ENCODE measurements around the gene SALL3. TPM values are rescaled to one million over a fixed set of nuclear protein-coding genes. Genes with fewer than 3 reads are reported as not detected.

Gene SALL3
- total RNA-seq, 5 donors from 2014 or later (not counting 1 experiment from before 2014, with no cell fraction given), result 0.03 to 0.09 (median 0.07) TPM; not detected in 2

DNA sequence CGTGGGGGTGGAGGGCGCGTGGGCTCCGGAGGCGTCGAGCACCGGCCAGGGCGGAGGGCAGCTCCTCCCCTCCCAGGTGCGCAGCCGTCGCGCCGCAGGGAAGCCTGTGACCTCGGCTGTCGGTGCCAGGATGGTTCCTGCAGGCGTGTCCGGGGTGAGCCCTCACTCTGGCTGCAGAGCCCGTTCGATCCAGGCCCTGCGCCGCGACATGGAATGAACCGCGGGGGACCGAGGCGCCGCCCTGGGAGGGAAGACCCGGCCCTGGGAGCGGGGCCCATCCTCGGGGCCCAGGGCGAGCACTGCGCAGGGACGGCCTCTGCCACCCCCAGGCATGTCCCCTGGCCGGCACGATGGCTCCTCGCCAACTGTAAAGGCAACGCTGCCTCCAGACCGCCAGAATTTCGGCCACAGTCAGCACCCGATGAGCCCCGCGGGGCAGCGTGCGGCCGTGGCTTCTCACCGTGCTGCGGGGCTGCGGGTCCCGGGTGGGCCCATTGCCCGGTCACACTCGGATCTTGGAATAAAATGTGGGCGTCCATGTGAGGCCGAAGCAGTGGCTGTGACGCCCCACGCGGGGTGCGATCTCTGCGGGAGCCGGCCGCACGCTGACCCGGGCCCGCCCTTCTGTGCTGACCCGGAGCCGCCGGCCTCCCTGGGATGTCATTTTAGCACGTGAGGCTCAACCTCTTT lies 26.6 kb downstream of the SALL3 start:
- Mint-ChIP-seq H3K4me3 (no peak overlapping the region), H3K4me1 (no peaks in the 10 kb centered on the region), H3K36me3 (no peaks in the 10 kb centered on the region), H3K9me3 (no peaks in the 10 kb centered on the region), H3K27ac (no peak overlapping the region), H3K27me3 (peaks cover 6 to 20% of the 10 kb centered on the region in 2 donors)
- no peak overlapping the region for H3K4me3 ChIP-seq (ENCODE audit: control insufficient read depth in 1 of 2, extremely low read depth in 1 of 2, low read length in 1 of 2)
- ATAC-seq (replicated peaks in 1 of 4), result no peak
- no peaks in the 10 kb centered on the region for H3K9me3 ChIP-seq
- WGBS (ENCODE audit: insufficient coverage), result 81% methylated on average over 66 of the region's 67 CpGs
- ChIA-PET CTCF (no interaction called here), POLR2A (no interaction called here)
- H3K27me3 ChIP-seq (replicated peaks in 1 of 2; ENCODE audit: control insufficient read depth in 2 of 2, extremely low read depth in 1 of 2, insufficient read depth in 2 of 2, low read length in 1 of 2), result peaks cover 0 to 32% of the 10 kb centered on the region in 2 experiments
- H3K36me3 ChIP-seq (ENCODE audit: control insufficient read depth in 2 of 2, extremely low read depth in 1 of 2, insufficient read depth in 1 of 2, low read length in 1 of 2), result no peaks in the 10 kb centered on the region
- H3K4me1 ChIP-seq (ENCODE audit: control insufficient read depth in 1 of 2, extremely low read depth in 1 of 2, insufficient read depth in 2 of 2, low read length in 2 of 2), result no peaks in the 10 kb centered on the region
- DNase-seq, result no peak
- no peak overlapping the region for H3K27ac ChIP-seq (ENCODE audit: low read length)

DNA sequence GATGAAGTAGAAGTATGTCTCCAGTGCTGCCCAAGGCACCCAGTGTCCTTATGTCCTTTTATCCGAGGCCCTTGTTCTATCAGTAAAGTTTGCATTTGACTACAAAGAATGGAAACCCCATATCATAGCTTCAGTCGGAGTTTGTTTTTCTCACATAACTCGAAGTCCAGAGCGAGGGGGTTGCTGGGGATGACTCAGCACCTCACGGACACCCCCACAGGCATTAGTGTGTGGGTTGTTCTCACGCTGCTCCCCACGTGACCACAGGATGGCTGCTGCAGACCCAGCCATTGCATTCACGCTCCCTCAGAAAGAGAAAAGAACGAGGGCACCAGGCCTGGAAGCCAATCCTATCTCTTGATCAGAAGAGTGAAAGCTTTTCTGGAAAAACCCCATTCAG lies 27.8 kb downstream of the SALL3 start:
- Mint-ChIP-seq H3K9me3 (no peaks in the 10 kb centered on the region), H3K27ac (no peak overlapping the region), H3K27me3 (peaks cover 10 to 20% of the 10 kb centered on the region in 2 donors), H3K4me3 (no peak overlapping the region), H3K4me1 (no peaks in the 10 kb centered on the region), H3K36me3 (no peaks in the 10 kb centered on the region)
- CTCF ChIA-PET, result no interaction called here
- Histone ChIP-seq H3K4me3 (ENCODE audit: control insufficient read depth in 1 of 2, extremely low read depth in 1 of 2, low read length in 1 of 2) (no peak overlapping the region), H3K9me3 (no peaks in the 10 kb centered on the region), H3K27me3 (replicated peaks in 1 of 2; ENCODE audit: control insufficient read depth in 2 of 2, extremely low read depth in 1 of 2, insufficient read depth in 2 of 2, low read length in 1 of 2) (peaks cover 0 to 33% of the 10 kb centered on the region in 2 experiments), H3K36me3 (ENCODE audit: control insufficient read depth in 2 of 2, extremely low read depth in 1 of 2, insufficient read depth in 1 of 2, low read length in 1 of 2) (no peaks in the 10 kb centered on the region), H3K27ac (ENCODE audit: low read length) (no peak overlapping the region), H3K4me1 (ENCODE audit: control insufficient read depth in 1 of 2, extremely low read depth in 1 of 2, insufficient read depth in 2 of 2, low read length in 2 of 2) (no peaks in the 10 kb centered on the region)
- POLR2A ChIA-PET, result no interaction called here
- 53% methylated on average over 4 of the region's 9 CpGs for WGBS (ENCODE audit: insufficient coverage)
- no peak for DNase-seq
- ATAC-seq (replicated peaks in 1 of 4), result no peak

DNA sequence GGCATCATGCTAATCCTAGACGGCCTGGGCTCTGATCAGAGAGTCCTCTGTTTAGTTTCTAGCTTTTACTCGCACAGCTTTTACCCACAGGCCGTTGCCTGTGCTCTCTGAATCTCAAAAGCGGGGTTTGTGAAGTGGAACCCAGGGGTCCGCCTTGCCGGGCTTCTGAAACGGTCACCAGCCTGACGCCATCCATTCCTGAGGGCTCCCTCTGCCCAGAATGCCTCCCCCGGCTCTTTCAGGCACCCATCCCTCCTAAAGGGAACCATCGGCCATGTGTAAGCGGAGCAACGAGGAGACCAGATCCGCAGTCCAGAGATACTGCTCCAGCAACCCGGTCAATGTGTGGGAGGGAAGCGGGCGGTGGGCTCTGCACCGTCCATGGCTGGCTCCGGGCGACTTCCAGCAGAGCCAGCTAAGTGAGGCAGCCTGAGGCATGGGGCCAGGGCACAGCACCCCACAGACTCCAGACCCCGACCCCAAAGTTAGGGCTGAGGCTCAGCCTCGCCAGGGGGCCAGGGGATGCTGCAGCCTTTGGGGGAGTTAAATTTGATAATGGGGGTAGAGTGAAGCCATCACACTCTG lies 28.8 kb downstream of the SALL3 start:
- no peak overlapping the region for H3K27ac Mint-ChIP-seq
- H3K4me1 ChIP-seq (ENCODE audit: control insufficient read depth in 1 of 2, extremely low read depth in 1 of 2, insufficient read depth in 2 of 2, low read length in 2 of 2), result no peaks in the 10 kb centered on the region
- no peaks in the 10 kb centered on the region for H3K36me3 ChIP-seq (ENCODE audit: control insufficient read depth in 2 of 2, extremely low read depth in 1 of 2, insufficient read depth in 1 of 2, low read length in 1 of 2)
- H3K4me1 Mint-ChIP-seq, result no peaks in the 10 kb centered on the region
- peaks cover 0 to 33% of the 10 kb centered on the region in 2 experiments for H3K27me3 ChIP-seq (replicated peaks in 1 of 2; ENCODE audit: control insufficient read depth in 2 of 2, extremely low read depth in 1 of 2, insufficient read depth in 2 of 2, low read length in 1 of 2)
- no peaks in the 10 kb centered on the region for H3K9me3 Mint-ChIP-seq
- no peaks in the 10 kb centered on the region for H3K9me3 ChIP-seq
- WGBS (ENCODE audit: insufficient coverage), result 91% methylated on average over 17 of the region's 21 CpGs
- CTCF ChIA-PET, result no interaction called here
- no peak for DNase-seq
- no peak overlapping the region for H3K4me3 Mint-ChIP-seq
- H3K4me3 ChIP-seq (ENCODE audit: control insufficient read depth in 1 of 2, extremely low read depth in 1 of 2, low read length in 1 of 2), result no peak overlapping the region
- no peak for ATAC-seq (replicated peaks in 1 of 4)
- POLR2A ChIA-PET, result no interaction called here
- H3K27me3 Mint-ChIP-seq, result peaks cover 10 to 16% of the 10 kb centered on the region in 2 donors
- H3K27ac ChIP-seq (ENCODE audit: low read length), result no peak overlapping the region
- no peaks in the 10 kb centered on the region for H3K36me3 Mint-ChIP-seq

DNA sequence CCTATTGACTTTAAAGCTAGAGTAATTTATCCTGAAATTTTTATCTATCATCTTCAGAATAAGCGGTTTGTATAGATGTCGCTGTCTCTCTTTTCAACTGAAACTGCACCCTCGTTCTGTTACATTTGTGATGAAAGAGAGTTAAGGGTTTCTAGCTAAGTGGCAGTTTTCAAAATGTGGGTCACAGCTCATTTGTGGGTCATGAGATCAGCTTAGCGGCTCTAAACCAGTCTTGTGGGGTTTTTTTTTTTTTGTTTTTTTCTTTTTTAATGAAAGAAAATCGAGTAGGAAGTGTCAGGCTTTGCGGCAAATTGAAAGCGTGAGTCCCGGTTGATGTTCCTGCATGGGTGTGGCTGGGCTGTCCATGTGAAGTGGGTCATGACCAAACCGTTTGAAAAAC lies 31.2 kb downstream of the SALL3 start:
- ATAC-seq (replicated peaks in 1 of 4) (no peak), DNase-seq (no peak)
- H3K9me3 ChIP-seq, result no peaks in the 10 kb centered on the region
- Mint-ChIP-seq H3K9me3 (no peaks in the 10 kb centered on the region), H3K27me3 (peaks cover 10 to 16% of the 10 kb centered on the region in 2 donors), H3K4me3 (no peak overlapping the region), H3K27ac (no peak overlapping the region), H3K4me1 (no peaks in the 10 kb centered on the region), H3K36me3 (no peaks in the 10 kb centered on the region)
- WGBS (ENCODE audit: insufficient coverage), result 59% methylated on average over 3 of the region's 9 CpGs
- ChIA-PET POLR2A (no interaction called here), CTCF (no interaction called here)
- peak overlapping the region; percentile 29 for H3K27ac ChIP-seq (ENCODE audit: low read length)
- no peaks in the 10 kb centered on the region for H3K4me1 ChIP-seq (ENCODE audit: control insufficient read depth in 1 of 2, extremely low read depth in 1 of 2, insufficient read depth in 2 of 2, low read length in 2 of 2)
- H3K27me3 ChIP-seq (replicated peaks in 1 of 2; ENCODE audit: control insufficient read depth in 2 of 2, extremely low read depth in 1 of 2, insufficient read depth in 2 of 2, low read length in 1 of 2), result peaks cover 0 to 29% of the 10 kb centered on the region in 2 experiments
- no peak overlapping the region for H3K4me3 ChIP-seq (ENCODE audit: control insufficient read depth in 1 of 2, extremely low read depth in 1 of 2, low read length in 1 of 2)
- H3K36me3 ChIP-seq (ENCODE audit: control insufficient read depth in 2 of 2, extremely low read depth in 1 of 2, insufficient read depth in 1 of 2, low read length in 1 of 2), result no peaks in the 10 kb centered on the region

DNA sequence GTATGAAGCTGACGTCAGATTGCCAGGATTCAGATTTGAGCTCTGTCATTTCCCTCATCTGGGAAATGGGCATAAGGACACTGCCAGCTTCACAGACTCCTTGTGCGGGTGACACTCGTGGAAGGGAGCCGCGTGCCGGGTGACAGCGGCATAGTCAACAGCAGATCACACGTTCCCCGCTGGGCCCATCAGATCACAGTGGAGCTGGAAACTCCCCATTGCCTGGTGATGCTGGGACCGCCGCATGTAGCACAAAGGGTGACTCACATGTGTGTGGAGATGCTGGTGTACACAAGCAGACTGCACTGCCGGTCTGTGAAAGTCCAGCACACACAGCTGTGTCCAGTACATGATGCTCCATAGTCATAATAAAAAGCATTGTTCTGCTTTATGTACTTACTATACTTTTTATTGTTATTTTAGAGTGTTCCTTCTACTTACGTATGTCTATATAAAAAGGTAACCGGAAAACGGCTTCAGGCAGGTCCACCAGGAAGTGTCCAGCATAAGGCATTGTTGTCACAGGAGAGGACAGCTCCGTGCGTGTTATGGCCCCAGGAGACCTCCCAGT lies 31.8 kb downstream of the SALL3 start:
- Histone ChIP-seq H3K27me3 (replicated peaks in 1 of 2; ENCODE audit: control insufficient read depth in 2 of 2, extremely low read depth in 1 of 2, insufficient read depth in 2 of 2, low read length in 1 of 2) (peaks cover 0 to 27% of the 10 kb centered on the region in 2 experiments), H3K9me3 (no peaks in the 10 kb centered on the region), H3K4me1 (ENCODE audit: control insufficient read depth in 1 of 2, extremely low read depth in 1 of 2, insufficient read depth in 2 of 2, low read length in 2 of 2) (no peaks in the 10 kb centered on the region), H3K4me3 (ENCODE audit: control insufficient read depth in 1 of 2, extremely low read depth in 1 of 2, low read length in 1 of 2) (no peak overlapping the region), H3K27ac (ENCODE audit: low read length) (peak overlapping the region; percentile 29), H3K36me3 (ENCODE audit: control insufficient read depth in 2 of 2, extremely low read depth in 1 of 2, insufficient read depth in 1 of 2, low read length in 1 of 2) (no peaks in the 10 kb centered on the region)
- Mint-ChIP-seq H3K9me3 (no peaks in the 10 kb centered on the region), H3K4me3 (no peak overlapping the region), H3K27me3 (peaks cover 10 to 16% of the 10 kb centered on the region in 2 donors), H3K36me3 (no peaks in the 10 kb centered on the region), H3K27ac (no peak overlapping the region), H3K4me1 (no peaks in the 10 kb centered on the region)
- ATAC-seq (replicated peaks in 1 of 4), result no peak
- peak in 6 of 35 experiments; percentile 3 to 37 (median 14) for DNase-seq
- WGBS (ENCODE audit: insufficient coverage), result 86% methylated on average over 15 of the region's 17 CpGs
- CTCF ChIA-PET, result no interaction called here
- POLR2A ChIA-PET, result no interaction called here

DNA sequence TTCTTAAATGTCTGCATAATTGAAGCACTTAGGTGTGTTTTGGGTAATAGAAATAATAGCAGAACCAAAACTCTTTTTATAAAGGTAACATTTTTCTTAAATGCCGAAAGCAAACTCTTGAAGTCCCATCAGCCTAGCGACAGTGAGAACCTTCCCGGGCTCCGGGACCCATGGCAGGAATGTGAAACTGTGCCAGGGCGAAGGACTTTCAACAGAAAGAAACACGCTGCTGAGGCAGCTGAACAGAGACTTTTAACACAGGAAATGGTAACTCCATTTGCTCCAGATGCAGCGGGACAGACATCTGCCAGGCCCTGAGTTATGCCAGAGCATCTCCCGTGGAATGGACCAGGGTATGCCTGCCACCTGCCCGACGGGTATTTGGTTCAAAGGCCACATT lies 34.3 kb downstream of the SALL3 start:
- H3K4me1 ChIP-seq (ENCODE audit: control insufficient read depth in 1 of 2, extremely low read depth in 1 of 2, insufficient read depth in 2 of 2, low read length in 2 of 2), result no peaks in the 10 kb centered on the region
- Mint-ChIP-seq H3K27me3 (peaks cover 17 to 24% of the 10 kb centered on the region in 2 donors), H3K4me1 (no peaks in the 10 kb centered on the region), H3K4me3 (no peak overlapping the region), H3K9me3 (no peaks in the 10 kb centered on the region), H3K36me3 (no peaks in the 10 kb centered on the region), H3K27ac (no peak overlapping the region)
- no peak for DNase-seq
- no peaks in the 10 kb centered on the region for H3K36me3 ChIP-seq (ENCODE audit: control insufficient read depth in 2 of 2, extremely low read depth in 1 of 2, insufficient read depth in 1 of 2, low read length in 1 of 2)
- no peak for ATAC-seq (replicated peaks in 1 of 4)
- ChIA-PET CTCF (no interaction called here), POLR2A (no interaction called here)
- no peaks in the 10 kb centered on the region for H3K9me3 ChIP-seq
- 77% methylated on average over 7 of the region's 10 CpGs for WGBS (ENCODE audit: insufficient coverage)
- H3K27me3 ChIP-seq (replicated peaks in 1 of 2; ENCODE audit: control insufficient read depth in 2 of 2, extremely low read depth in 1 of 2, insufficient read depth in 2 of 2, low read length in 1 of 2), result peaks cover 0 to 17% of the 10 kb centered on the region in 2 experiments
- no peak overlapping the region for H3K27ac ChIP-seq (ENCODE audit: low read length)
- H3K4me3 ChIP-seq (ENCODE audit: control insufficient read depth in 1 of 2, extremely low read depth in 1 of 2, low read length in 1 of 2), result no peak overlapping the region

All from T-cell (primary cell).